HepG2 (cell line): ENCODE measurements around the gene CD9. TPM values are rescaled to one million over a fixed set of nuclear protein-coding genes. Genes with fewer than 3 reads are reported as not detected.
A peak's percentile ranks its signal among the peaks of the same experiment; 100 is the strongest.

ENCODE experiments used
- ATF1 ChIP-seq: IDR thresholded peaks from 2 replicates; pipeline ENCODE4 v1.6.1; 2016; ENCODE audit warnings: mild to moderate bottlenecking, control low read depth
- ATF7-NPFF ChIP-seq: sonication (generic); formaldehyde crosslinking; IDR thresholded peaks from 2 replicates; pipeline ENCODE4 v1.8.1; 2023; ENCODE audit warnings: mild to moderate bottlenecking, low read depth, missing genetic modification reagents, moderate library complexity
- BCL6 ChIP-seq: IDR thresholded peaks from 2 replicates; pipeline ENCODE4 v1.6.1; 2016; ENCODE audit warnings: missing genetic modification reagents, missing compliant biosample characterization
- HNRNPL ChIP-seq: fragments of 200-400 bp; formaldehyde crosslinking; IDR thresholded peaks from 2 replicates; pipeline ENCODE4 v1.6.1; 2017; ENCODE audit warnings: mild to moderate bottlenecking, low read depth, low read length
- MAFF ChIP-seq: IDR thresholded peaks from 2 replicates; pipeline ENCODE4 v1.6.1; 2011; ENCODE audit warnings: low read depth, low read length, improper control_type of control experiment
- MED1 ChIP-seq: sonication (generic); formaldehyde crosslinking; IDR thresholded peaks from 2 replicates; pipeline ENCODE4 v1.4.0; 2020; ENCODE audit warnings: missing genetic modification reagents
- MLXIP ChIP-seq: sonication (generic); formaldehyde crosslinking; IDR thresholded peaks from 2 replicates; pipeline ENCODE4 v1.9.0; 2021; ENCODE audit warnings: missing genetic modification reagents, borderline replicate concordance
- MTA3 ChIP-seq: sonication (generic); formaldehyde crosslinking; IDR thresholded peaks from 2 replicates; pipeline ENCODE4 v1.4.0; 2020; ENCODE audit warnings: missing genetic modification reagents
- MXI1 ChIP-seq: IDR thresholded peaks from 3 replicates; pipeline ENCODE4 v1.6.1; 2012; ENCODE audit warnings: low read depth, low read length, inconsistent platforms, borderline replicate concordance
- PBX3 ChIP-seq: sonication (generic); formaldehyde crosslinking; IDR thresholded peaks from 2 replicates; pipeline ENCODE4 v1.8.1; 2023; ENCODE audit warnings: missing genetic modification reagents, inconsistent platforms, borderline replicate concordance
- RCOR2 ChIP-seq: IDR thresholded peaks from 2 replicates; pipeline ENCODE4 v1.6.1; 2016; ENCODE audit warnings: missing biosample characterization, missing genetic modification reagents
- RNF219 ChIP-seq: sonication (generic); formaldehyde crosslinking; IDR thresholded peaks from 2 replicates; pipeline ENCODE4 v1.5.0; 2020; ENCODE audit warnings: mild to moderate bottlenecking, missing genetic modification reagents
- SMYD3 ChIP-seq: sonication (generic); formaldehyde crosslinking; IDR thresholded peaks from 2 replicates; pipeline ENCODE4 v1.8.1; 2023; ENCODE audit warnings: mild to moderate bottlenecking, missing genetic modification reagents
- SNAPC5 ChIP-seq: sonication (generic); formaldehyde crosslinking; IDR thresholded peaks from 2 replicates; pipeline ENCODE4 v1.8.1; 2023; ENCODE audit warnings: mild to moderate bottlenecking, missing genetic modification reagents, borderline replicate concordance
- SPEN ChIP-seq: sonication (generic); formaldehyde crosslinking; IDR thresholded peaks from 2 replicates; pipeline ENCODE4 v1.5.1; 2020; ENCODE audit warnings: low read depth, mild to moderate bottlenecking, missing genetic modification reagents
- STAG1 ChIP-seq: sonication (generic); formaldehyde crosslinking; IDR thresholded peaks from 2 replicates; pipeline ENCODE4 v1.4.0; 2020; ENCODE audit warnings: missing genetic modification reagents
- THYN1 ChIP-seq: sonication (generic); formaldehyde crosslinking; IDR thresholded peaks from 2 replicates; pipeline ENCODE4 v1.8.1; 2023; ENCODE audit warnings: low read depth, mild to moderate bottlenecking, moderate library complexity, missing genetic modification reagents, borderline replicate concordance
- U2AF2 ChIP-seq: fragments of 200-400 bp; formaldehyde crosslinking; IDR thresholded peaks from 2 replicates; pipeline ENCODE4 v1.6.1; 2017; ENCODE audit warnings: low read depth, mild to moderate bottlenecking, low read length
- ZBTB44 ChIP-seq: sonication (generic); formaldehyde crosslinking; IDR thresholded peaks from 2 replicates; pipeline ENCODE4 v1.4.0; 2020; ENCODE audit warnings: missing genetic modification reagents
- ZFP90 ChIP-seq: sonication (generic); formaldehyde crosslinking; IDR thresholded peaks from 2 replicates; pipeline ENCODE4 v1.8.0; 2022; ENCODE audit warnings: missing genetic modification reagents, mild to moderate bottlenecking, inconsistent platforms, borderline replicate concordance
- ZNF232 ChIP-seq: sonication (generic); formaldehyde crosslinking; IDR thresholded peaks from 2 replicates; pipeline ENCODE4 v1.4.0; 2020; ENCODE audit warnings: missing genetic modification reagents, borderline replicate concordance
- ZNF746 ChIP-seq: sonication (generic); formaldehyde crosslinking; IDR thresholded peaks from 2 replicates; pipeline ENCODE4 v1.8.0; 2022; ENCODE audit warnings: mild to moderate bottlenecking, missing genetic modification reagents
- polyA plus RNA-seq, 8 experiments: library from polyadenylated mRNA; depleted of rRNA in 3 of 8; stranded (reverse) in 7 of 8; unstranded in 1 of 8; fragments of >200 nt; fragmentation: Illumina TruSeq in 4 of 8; extraction: Trizol in 4 of 8; gene quantifications; 2 replicates each; pipeline versions ENCODE4 v1.2.1 to v1.2.3, GENCODE V29; 2011 to 2016; ENCODE audit warnings: low read depth in 4 of 8, missing spikeins in 1 of 8, mixed read lengths in 1 of 8; ENCODE audit not compliant: insufficient read depth in 1 of 8
- total RNA-seq, 5 experiments: library from RNA; depleted of rRNA; stranded (reverse); fragments of >200 nt; fragmentation: Illumina TruSeq; extraction: Trizol; gene quantifications; 2 replicates each; pipeline ENCODE4 v1.2.3, GENCODE V29; 2016; ENCODE audit warnings: low read depth in 1 of 5

CD9 gene
- total and polyA plus RNA-seq, 2 of the 13 experiments (the other 11 are each of a cell fraction or from before 2014, with no cell fraction given) = 5.8 to 38.3 TPM

- TF ChIP-seq PBX3 (CRISPR knock-in tag) (no peak), MXI1 (no peak), MAFF (no peak), RCOR2 (CRISPR knock-in tag) (peak; percentile 61; the same call in 1 of the 2 replicates), MLXIP (no peak), RNF219 (CRISPR knock-in tag) (no peak), SNAPC5 (CRISPR knock-in tag) (no peak), HNRNPL (peak; percentile 96), ATF1 (no peak), ATF7-NPFF (CRISPR knock-in tag) (0 out of 2 replicates have a peak, but pooled peaks have one; percentile 25), THYN1 (CRISPR knock-in tag) (no peak), ZFP90 (CRISPR knock-in tag) (no peak), BCL6 (peak; percentile 77), ZNF232 (CRISPR knock-in tag) (no peak), MTA3 (CRISPR knock-in tag) (no peak), MED1 (CRISPR knock-in tag) (peak; percentile 51; the same call in 1 of the 2 replicates), ZNF746 (CRISPR knock-in tag) (peak; percentile 49; the same call in 1 of the 2 replicates), U2AF2 (no peak), SMYD3 (CRISPR knock-in tag) (no peak), STAG1 (CRISPR knock-in tag) (no peak), ZBTB44 (CRISPR knock-in tag) (no peak), SPEN (CRISPR knock-in tag) (no peak)
Observed at GRCh38 chr12:6230321-6231110, 30.3 kb downstream of the CD9 start (continued).
